ENCODE results near the gene NAXD. TPM values are rescaled to one million over a fixed set of nuclear protein-coding genes. Genes with fewer than 3 reads are reported as not detected.

NAXD gene
- total and polyA plus RNA-seq, 8 donors, result 17.4 to 56.4 (median 20.8) TPM

GRCh38 chr13:110625771-110626321 lies 10.5 kb downstream of the NAXD start:
- DNase-seq (no peak), FAIRE-seq (no peak), ATAC-seq (peak; percentile 23 to 80 (median 57))
- H3K36me3 ChIP-seq, result peaks cover 0 to 27% (median 4%) of the 10 kb centered on the region in 3 donors
- no peak overlapping the region for H3K4me3 ChIP-seq
- WGBS, 2 donors, result 75 to 78% methylated on average over 19 of the region's 19 CpGs
- no peaks in the 10 kb centered on the region for H3K27me3 ChIP-seq
- no peaks in the 10 kb centered on the region for H3K9me3 ChIP-seq
- intact Hi-C loops (cut with DNase I), result no loop called here
- no peak for TF ChIP-seq CTCF (IDR thresholded peaks at IDR 0.05)
- peaks cover 0 to 4% (median 0%) of the 10 kb centered on the region in 3 donors for H3K4me1 ChIP-seq
- no peak overlapping the region for H3K27ac ChIP-seq

GRCh38 chr13:110626521-110626920 lies 11.2 kb downstream of the NAXD start:
- no peak for TF ChIP-seq CTCF (IDR thresholded peaks at IDR 0.05)
- 81 to 88% methylated on average over 9 of the region's 9 CpGs for WGBS, 2 donors
- Histone ChIP-seq H3K36me3 (peaks cover 0 to 27% (median 4%) of the 10 kb centered on the region in 3 donors), H3K4me3 (no peak overlapping the region), H3K4me1 (no peaks in the 10 kb centered on the region), H3K27ac (no peak overlapping the region), H3K27me3 (no peaks in the 10 kb centered on the region), H3K9me3 (no peaks in the 10 kb centered on the region)
- intact Hi-C loops (cut with DNase I), result no loop called here
- DNase-seq, result no peak
- no peak for ATAC-seq
- FAIRE-seq, result no peak

- no peak for TF ChIP-seq CTCF (IDR thresholded peaks at IDR 0.05)
Measured at GRCh38 chr13:110627351-110627750, 12.0 kb downstream of the NAXD start.

GRCh38 chr13:110627761-110628476 lies 12.6 kb downstream of the NAXD start:
- H3K4me1 ChIP-seq, result no peaks in the 10 kb centered on the region
- no peaks in the 10 kb centered on the region for H3K27me3 ChIP-seq
- H3K36me3 ChIP-seq, result peaks cover 0 to 31% (median 4%) of the 10 kb centered on the region in 3 donors
- DNase-seq, result no peak
- ATAC-seq, result peak in 1 of 4 donors; percentile 10
- WGBS, 2 donors, result 73 to 75% methylated on average over 12 of the region's 12 CpGs
- TF ChIP-seq CTCF (IDR thresholded peaks at IDR 0.05), result no peak
- no peak overlapping the region for H3K27ac ChIP-seq
- no peak for FAIRE-seq
- no peaks in the 10 kb centered on the region for H3K9me3 ChIP-seq
- no peak overlapping the region for H3K4me3 ChIP-seq
- intact Hi-C loops (cut with DNase I), result no loop called here

More at GRCh38 chr13:110627351-110627750, 12.0 kb downstream of the NAXD start:
- H3K36me3 ChIP-seq, result peaks cover 0 to 29% (median 4%) of the 10 kb centered on the region in 3 donors
- no peak overlapping the region for H3K4me3 ChIP-seq
- no peaks in the 10 kb centered on the region for H3K4me1 ChIP-seq
- DNase-seq (no peak), ATAC-seq (no peak), FAIRE-seq (no peak)
- no peaks in the 10 kb centered on the region for H3K27me3 ChIP-seq
- no peak overlapping the region for H3K27ac ChIP-seq
- intact Hi-C loops (cut with DNase I), result no loop called here
- H3K9me3 ChIP-seq, result no peaks in the 10 kb centered on the region
- WGBS, 2 donors, result 82 to 86% methylated on average over 8 of the region's 8 CpGs

- peak in 3 of 4 donors; percentile 12 to 54 (median 33) for ATAC-seq
- Histone ChIP-seq H3K27me3 (no peaks in the 10 kb centered on the region), H3K9me3 (no peaks in the 10 kb centered on the region), H3K4me1 (no peaks in the 10 kb centered on the region), H3K27ac (no peak overlapping the region), H3K4me3 (no peak overlapping the region), H3K36me3 (peaks cover 0 to 26% (median 4%) of the 10 kb centered on the region in 3 donors)
- 90 to 92% methylated on average over 13 of the region's 13 CpGs for WGBS, 2 donors
- TF ChIP-seq CTCF (IDR thresholded peaks at IDR 0.05), result no peak
- intact Hi-C loops (cut with DNase I), result no loop called here
- no peak for FAIRE-seq
- no peak for DNase-seq
Measured at GRCh38 chr13:110628477-110628793, 13.1 kb downstream of the NAXD start.
